ENCODE measurements around the gene PID1. TPM values are rescaled to one million over a fixed set of nuclear protein-coding genes. Genes with fewer than 3 reads are reported as not detected.
"Not testable (repeated sequence)": the region's sequence is repeated elsewhere in the genome, so short reads cannot be mapped to it uniquely, and the experiment has no call there.

Gene PID1
- total RNA-seq, 1 donor from 2014 or later: 0.69 TPM

DNA sequence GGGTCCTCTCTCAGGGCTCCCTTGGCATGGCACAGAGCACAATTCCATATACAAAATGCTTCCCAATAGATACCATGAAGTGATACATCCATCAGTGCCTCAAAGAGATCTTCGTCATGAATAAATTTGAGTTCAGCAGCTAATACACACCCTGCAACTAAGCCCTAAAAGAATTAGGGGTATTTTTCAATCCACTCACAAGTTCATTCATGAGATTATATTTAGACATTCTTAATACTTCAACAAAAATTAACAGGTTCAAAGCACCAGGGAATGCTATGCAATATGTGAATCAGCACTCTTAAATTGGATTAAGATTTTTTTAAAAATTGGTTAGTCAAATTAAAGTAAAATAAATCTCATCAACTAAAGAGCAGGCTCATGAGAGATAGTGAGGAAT, 79.7 kb downstream of the PID1 start:
- TF ChIP-seq, protein P1, sequence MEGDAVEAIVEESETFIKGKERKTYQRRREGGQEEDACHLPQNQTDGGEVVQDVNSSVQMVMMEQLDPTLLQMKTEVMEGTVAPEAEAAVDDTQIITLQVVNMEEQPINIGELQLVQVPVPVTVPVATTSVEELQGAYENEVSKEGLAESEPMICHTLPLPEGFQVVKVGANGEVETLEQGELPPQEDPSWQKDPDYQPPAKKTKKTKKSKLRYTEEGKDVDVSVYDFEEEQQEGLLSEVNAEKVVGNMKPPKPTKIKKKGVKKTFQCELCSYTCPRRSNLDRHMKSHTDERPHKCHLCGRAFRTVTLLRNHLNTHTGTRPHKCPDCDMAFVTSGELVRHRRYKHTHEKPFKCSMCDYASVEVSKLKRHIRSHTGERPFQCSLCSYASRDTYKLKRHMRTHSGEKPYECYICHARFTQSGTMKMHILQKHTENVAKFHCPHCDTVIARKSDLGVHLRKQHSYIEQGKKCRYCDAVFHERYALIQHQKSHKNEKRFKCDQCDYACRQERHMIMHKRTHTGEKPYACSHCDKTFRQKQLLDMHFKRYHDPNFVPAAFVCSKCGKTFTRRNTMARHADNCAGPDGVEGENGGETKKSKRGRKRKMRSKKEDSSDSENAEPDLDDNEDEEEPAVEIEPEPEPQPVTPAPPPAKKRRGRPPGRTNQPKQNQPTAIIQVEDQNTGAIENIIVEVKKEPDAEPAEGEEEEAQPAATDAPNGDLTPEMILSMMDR (conservative IDR thresholded peaks at IDR 0.05; ENCODE audit: low read depth, low read length): no peak
- H3K4me3 ChIP-seq (ENCODE audit: low read depth, low read length): no peak overlapping the region

DNA sequence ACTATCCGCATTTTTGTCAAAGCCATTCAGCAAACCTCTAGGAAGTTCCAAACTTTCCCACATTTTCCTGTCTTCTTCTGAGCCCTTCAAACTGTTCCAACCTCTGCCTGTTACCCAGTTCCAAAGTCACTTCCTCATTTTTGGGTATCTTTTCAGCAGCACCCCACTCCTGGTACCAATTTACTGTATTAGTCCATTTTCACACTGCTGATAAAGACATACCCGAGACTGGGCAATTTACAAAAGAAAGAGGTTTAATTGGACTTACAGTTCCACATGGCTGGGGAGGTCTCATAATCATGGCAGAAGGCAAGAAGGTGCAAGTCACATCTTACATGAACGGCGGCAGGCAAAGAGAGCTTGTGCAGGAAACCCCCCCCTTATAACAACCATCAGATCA, 84.0 kb downstream of the PID1 start:
- not testable (repeated sequence) for DNase-seq (ENCODE audit: low read depth); H3K4me3 ChIP-seq (ENCODE audit: low read depth, low read length)

More for the DNA sequence above, 79.7 kb downstream of the PID1 start:
- DNase-seq (ENCODE audit: low read depth): no peak

DNA sequence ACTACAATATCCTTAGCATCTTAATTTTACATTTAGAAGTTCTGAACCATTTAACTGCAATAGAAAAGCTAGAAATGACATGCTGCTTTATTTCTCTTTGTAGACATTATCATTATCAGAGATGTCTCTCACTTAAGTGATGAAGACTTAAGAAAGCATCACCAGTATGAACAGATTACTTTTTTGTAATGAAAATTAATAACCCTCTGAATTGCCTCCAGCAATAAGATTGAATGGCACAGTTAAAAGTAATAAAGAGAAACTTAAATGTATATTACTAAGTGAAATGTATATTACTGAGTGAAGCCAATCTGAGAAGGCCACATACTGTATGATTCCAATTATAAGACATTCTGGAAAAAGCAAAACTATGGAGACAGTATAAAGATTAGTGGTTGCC, 89.4 kb downstream of the PID1 start:
- DNase-seq (ENCODE audit: low read depth): no peak
- H3K4me3 ChIP-seq (ENCODE audit: low read depth, low read length): no peak overlapping the region
- TF ChIP-seq, protein P1 (conservative IDR thresholded peaks at IDR 0.05; ENCODE audit: low read depth, low read length): no peak

DNA sequence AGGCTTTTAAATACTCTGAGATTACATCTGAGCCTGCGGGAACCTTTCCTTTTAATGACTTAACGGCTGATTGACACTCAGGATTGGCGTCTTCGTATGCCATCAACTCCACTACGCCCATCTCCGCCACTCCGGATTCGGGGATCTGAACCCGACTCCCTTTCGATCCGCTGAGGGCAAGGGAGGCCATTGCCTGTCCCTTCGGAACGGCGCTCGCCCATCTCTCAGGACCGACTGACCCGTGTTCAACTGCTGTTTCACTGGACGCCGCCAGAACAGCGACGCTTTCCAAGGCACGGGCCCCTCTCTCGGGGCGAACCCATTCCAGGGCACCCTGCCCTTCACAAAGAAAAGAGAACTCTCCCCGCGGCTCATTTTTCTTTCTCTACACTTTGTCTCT, 90.4 kb downstream of the PID1 start:
- TF ChIP-seq, protein P1 (conservative IDR thresholded peaks at IDR 0.05; ENCODE audit: low read depth, low read length): no peak

DNA sequence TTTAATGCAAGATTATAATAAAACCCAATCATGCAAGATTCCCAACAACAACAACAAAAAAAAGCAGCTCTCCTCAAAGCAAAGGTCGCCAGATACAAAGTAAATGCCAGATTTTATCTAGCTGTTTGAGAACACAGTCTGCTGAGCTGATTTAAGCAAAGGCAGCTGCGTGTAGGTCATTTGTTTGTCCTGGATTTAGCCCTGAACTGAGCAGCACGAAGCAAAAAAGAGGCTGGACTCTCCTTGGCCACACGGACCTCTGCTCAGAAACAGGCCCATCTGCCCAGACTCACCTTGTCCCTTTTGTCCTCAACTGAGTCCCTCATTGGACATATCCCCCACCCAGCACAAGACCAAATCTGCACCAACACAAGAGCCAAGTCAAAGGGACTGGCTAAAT, 91.5 kb downstream of the PID1 start:
- DNase-seq (ENCODE audit: low read depth): no peak
- H3K4me3 ChIP-seq (ENCODE audit: low read depth, low read length): no peak overlapping the region
- TF ChIP-seq, protein P1 (conservative IDR thresholded peaks at IDR 0.05; ENCODE audit: low read depth, low read length): no peak

More for the DNA sequence above, 90.4 kb downstream of the PID1 start:
- DNase-seq (ENCODE audit: low read depth): no peak
- H3K4me3 ChIP-seq (ENCODE audit: low read depth, low read length): no peak overlapping the region

DNA sequence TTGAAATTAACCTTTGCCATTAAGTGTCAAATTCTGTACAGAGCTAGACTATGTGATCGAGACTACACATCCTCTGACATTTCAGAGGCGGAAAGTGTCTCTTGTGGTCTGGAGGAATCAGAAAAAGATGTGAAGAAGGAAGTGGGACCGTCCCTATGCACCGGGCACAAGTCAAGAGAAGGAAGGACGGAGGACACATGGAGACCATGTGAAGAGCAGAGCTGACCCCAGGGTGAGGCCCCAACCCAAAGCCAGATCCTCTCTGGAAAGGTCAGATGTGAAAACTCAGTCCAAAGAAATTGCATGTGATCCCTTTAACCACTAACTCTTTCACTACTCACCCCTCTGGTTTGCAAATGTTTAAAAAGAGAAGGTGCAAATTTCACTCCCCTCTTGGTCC, 92.4 kb downstream of the PID1 start:
- no peak overlapping the region for H3K4me3 ChIP-seq (ENCODE audit: low read depth, low read length)
- no peak for DNase-seq (ENCODE audit: low read depth)
- TF ChIP-seq, protein P1 (conservative IDR thresholded peaks at IDR 0.05; ENCODE audit: low read depth, low read length): no peak

DNA sequence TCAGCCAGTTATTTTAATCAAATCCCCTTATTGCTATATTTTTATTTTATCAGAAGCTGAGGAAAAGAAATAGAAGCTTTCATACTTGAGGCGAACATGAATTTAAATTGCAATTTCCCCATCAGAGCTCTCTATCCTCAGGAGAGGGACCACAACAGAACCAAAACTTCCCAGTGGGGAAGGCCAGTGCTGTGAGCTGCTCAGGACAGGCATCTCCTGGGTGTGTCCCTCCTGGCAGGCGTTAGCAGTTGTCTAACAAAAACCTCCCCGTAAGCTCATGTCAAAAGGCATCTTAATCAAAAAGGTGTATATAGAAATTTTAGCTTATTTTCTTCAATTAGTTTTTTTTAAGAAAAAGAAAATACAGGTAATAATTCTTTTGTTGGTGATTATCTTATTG, 93.0 kb downstream of the PID1 start:
- TF ChIP-seq, protein P1 (conservative IDR thresholded peaks at IDR 0.05; ENCODE audit: low read depth, low read length): no peak
- no peak for DNase-seq (ENCODE audit: low read depth)
- H3K4me3 ChIP-seq (ENCODE audit: low read depth, low read length): no peak overlapping the region

DNA sequence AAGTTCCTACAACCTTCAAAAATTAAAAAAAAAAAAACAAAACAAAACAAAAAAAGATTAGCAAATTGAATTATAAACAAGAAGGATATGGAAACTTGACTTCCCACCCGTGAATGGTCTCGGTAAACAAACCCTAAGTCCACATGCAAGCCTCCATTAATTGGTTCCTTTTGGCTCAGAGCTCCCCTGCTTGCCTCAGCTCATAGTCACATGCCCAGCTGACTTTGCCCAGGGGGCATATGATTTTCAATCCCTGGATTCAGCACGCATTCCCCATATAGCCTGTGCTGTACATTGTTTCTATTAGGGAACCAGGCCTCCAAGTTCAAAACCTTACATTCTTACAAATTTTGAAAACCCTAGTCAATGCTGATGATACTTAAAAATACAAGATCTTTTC, 95.0 kb downstream of the PID1 start:
- TF ChIP-seq, protein P1 (conservative IDR thresholded peaks at IDR 0.05; ENCODE audit: low read depth, low read length): no peak
- H3K4me3 ChIP-seq (ENCODE audit: low read depth, low read length): no peak overlapping the region
- DNase-seq (ENCODE audit: low read depth): no peak
